ENCODE results near the gene ITGAD.
A peak's percentile ranks its signal among the peaks of the same experiment; 100 is the strongest.

The ITGAD gene

GRCh38 chr16:31452631-31453106 is 59.5 kb downstream of the ITGAD start:
- TF ChIP-seq, protein P1, sequence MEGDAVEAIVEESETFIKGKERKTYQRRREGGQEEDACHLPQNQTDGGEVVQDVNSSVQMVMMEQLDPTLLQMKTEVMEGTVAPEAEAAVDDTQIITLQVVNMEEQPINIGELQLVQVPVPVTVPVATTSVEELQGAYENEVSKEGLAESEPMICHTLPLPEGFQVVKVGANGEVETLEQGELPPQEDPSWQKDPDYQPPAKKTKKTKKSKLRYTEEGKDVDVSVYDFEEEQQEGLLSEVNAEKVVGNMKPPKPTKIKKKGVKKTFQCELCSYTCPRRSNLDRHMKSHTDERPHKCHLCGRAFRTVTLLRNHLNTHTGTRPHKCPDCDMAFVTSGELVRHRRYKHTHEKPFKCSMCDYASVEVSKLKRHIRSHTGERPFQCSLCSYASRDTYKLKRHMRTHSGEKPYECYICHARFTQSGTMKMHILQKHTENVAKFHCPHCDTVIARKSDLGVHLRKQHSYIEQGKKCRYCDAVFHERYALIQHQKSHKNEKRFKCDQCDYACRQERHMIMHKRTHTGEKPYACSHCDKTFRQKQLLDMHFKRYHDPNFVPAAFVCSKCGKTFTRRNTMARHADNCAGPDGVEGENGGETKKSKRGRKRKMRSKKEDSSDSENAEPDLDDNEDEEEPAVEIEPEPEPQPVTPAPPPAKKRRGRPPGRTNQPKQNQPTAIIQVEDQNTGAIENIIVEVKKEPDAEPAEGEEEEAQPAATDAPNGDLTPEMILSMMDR (IDR thresholded peaks at IDR 0.05; ENCODE audit: low read depth, low read length, missing control alignments) = no peak
- no peak overlapping the region for H3K4me3 ChIP-seq (replicated peaks; ENCODE audit: low read depth, low read length)
- DNase-seq (ENCODE audit: extremely low read depth, low read depth) = peak; percentile 81

GRCh38 chr16:31453255-31454204 is 60.4 kb downstream of the ITGAD start:
- TF ChIP-seq, protein P1 (IDR thresholded peaks at IDR 0.05; ENCODE audit: low read depth, low read length, missing control alignments) = no peak
- no peak overlapping the region for H3K4me3 ChIP-seq (replicated peaks; ENCODE audit: low read depth, low read length)
- no peak for DNase-seq (ENCODE audit: extremely low read depth, low read depth)

GRCh38 chr16:31455601-31456314 is 62.6 kb downstream of the ITGAD start:
- DNase-seq (ENCODE audit: extremely low read depth, low read depth) = no peak
- TF ChIP-seq, protein P1 (IDR thresholded peaks at IDR 0.05; ENCODE audit: low read depth, low read length, missing control alignments) = peak; percentile 46
- no peak overlapping the region; the same call in 1 of the 2 replicates for H3K4me3 ChIP-seq (replicated peaks; ENCODE audit: low read depth, low read length)

- DNase-seq (ENCODE audit: extremely low read depth, low read depth) = no peak
- TF ChIP-seq, protein P1 (IDR thresholded peaks at IDR 0.05; ENCODE audit: low read depth, low read length, missing control alignments) = no peak
- peak overlapping the region; percentile 79 for H3K4me3 ChIP-seq (replicated peaks; ENCODE audit: low read depth, low read length)
Observed at GRCh38 chr16:31456988-31457360, 63.8 kb downstream of the ITGAD start.

GRCh38 chr16:31458073-31458843 is 65.1 kb downstream of the ITGAD start:
- peak; percentile 71 for DNase-seq (ENCODE audit: extremely low read depth, low read depth)
- TF ChIP-seq, protein P1 (IDR thresholded peaks at IDR 0.05; ENCODE audit: low read depth, low read length, missing control alignments) = no peak

More at GRCh38 chr16:31458073-31458843, 65.1 kb downstream of the ITGAD start:
- peak overlapping the region; percentile 79 for H3K4me3 ChIP-seq (replicated peaks; ENCODE audit: low read depth, low read length)

Measured in HFF-Myc (cell line).